Measurements from ENCODE around the gene ANKS1B. TPM values are rescaled to one million over a fixed set of nuclear protein-coding genes. Genes with fewer than 3 reads are reported as not detected.

The ANKS1B gene
- total RNA-seq, 4 donors from 2014 or later, result 1.5 to 5.5 (median 4.4) TPM

GRCh38 chr12:99746538-99746937, 238.2 kb downstream of the ANKS1B start:
- no peak for DNase-seq (ENCODE audit: low spot score in 2 of 2)
- intact Hi-C loops (cut with DNase I; ENCODE audit: low total_unique reads), result no loop called here
- TF ChIP-seq POLR2A (IDR thresholded peaks at IDR 0.05), result no peak
- TF ChIP-seq, protein P1, sequence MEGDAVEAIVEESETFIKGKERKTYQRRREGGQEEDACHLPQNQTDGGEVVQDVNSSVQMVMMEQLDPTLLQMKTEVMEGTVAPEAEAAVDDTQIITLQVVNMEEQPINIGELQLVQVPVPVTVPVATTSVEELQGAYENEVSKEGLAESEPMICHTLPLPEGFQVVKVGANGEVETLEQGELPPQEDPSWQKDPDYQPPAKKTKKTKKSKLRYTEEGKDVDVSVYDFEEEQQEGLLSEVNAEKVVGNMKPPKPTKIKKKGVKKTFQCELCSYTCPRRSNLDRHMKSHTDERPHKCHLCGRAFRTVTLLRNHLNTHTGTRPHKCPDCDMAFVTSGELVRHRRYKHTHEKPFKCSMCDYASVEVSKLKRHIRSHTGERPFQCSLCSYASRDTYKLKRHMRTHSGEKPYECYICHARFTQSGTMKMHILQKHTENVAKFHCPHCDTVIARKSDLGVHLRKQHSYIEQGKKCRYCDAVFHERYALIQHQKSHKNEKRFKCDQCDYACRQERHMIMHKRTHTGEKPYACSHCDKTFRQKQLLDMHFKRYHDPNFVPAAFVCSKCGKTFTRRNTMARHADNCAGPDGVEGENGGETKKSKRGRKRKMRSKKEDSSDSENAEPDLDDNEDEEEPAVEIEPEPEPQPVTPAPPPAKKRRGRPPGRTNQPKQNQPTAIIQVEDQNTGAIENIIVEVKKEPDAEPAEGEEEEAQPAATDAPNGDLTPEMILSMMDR (IDR thresholded peaks at IDR 0.05), result no peak
- H3K4me3 ChIP-seq (ENCODE audit: low read depth, poor library complexity, severe bottlenecking), result no peak overlapping the region

GRCh38 chr12:99745895-99746294, 238.8 kb downstream of the ANKS1B start:
- WGBS, 2 donors, result 66 to 69% methylated on average over 2 of the region's 2 CpGs
- H3K4me3 ChIP-seq (ENCODE audit: low read depth, poor library complexity, severe bottlenecking), result no peak overlapping the region
- intact Hi-C loops (cut with DNase I; ENCODE audit: low total_unique reads), result no loop called here
- TF ChIP-seq, protein P1 (IDR thresholded peaks at IDR 0.05), result no peak
- no peak for TF ChIP-seq POLR2A (IDR thresholded peaks at IDR 0.05)
- no peak for DNase-seq (ENCODE audit: low spot score in 2 of 2)

GRCh38 chr12:99745121-99745520, 239.6 kb downstream of the ANKS1B start:
- no peak for DNase-seq (ENCODE audit: low spot score in 2 of 2)
- no peak overlapping the region for H3K4me3 ChIP-seq (ENCODE audit: low read depth, poor library complexity, severe bottlenecking)
- intact Hi-C loops (cut with DNase I; ENCODE audit: low total_unique reads), result no loop called here
- WGBS, 2 donors, result 66 to 76% methylated on average over 1 of the region's 1 CpG
- TF ChIP-seq POLR2A (IDR thresholded peaks at IDR 0.05), result no peak
- TF ChIP-seq, protein P1 (IDR thresholded peaks at IDR 0.05), result no peak

DNA sequence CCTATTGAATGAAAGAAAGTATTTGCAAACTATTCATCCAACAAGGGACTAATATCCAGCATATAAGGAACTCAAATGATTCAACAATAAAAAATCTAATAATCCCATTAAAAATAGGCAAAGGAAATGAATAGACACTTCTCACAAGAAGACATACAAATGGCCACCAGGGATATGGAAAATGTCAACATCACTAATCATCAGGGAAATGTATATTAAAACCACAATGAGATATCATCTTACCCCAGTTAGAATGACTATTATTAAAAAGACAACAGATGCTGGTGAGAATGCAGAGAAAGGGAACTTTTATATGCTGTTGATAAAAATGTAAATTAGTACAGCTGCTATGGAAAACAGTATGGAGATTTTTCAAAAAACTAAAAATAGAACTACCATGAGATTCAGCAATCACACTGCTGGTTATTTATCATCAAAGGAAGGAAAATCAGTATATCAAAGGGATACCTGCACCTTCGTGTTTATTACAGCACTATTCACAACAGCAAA, 247.9 kb downstream of the ANKS1B start:
- 64 to 68% methylated on average over 1 of the region's 1 CpG for WGBS, 2 donors
- no peak overlapping the region for H3K4me3 ChIP-seq (ENCODE audit: low read depth, poor library complexity, severe bottlenecking)
- TF ChIP-seq POLR2A (IDR thresholded peaks at IDR 0.05), result no peak
- TF ChIP-seq, protein P1 (IDR thresholded peaks at IDR 0.05), result no peak
- intact Hi-C loops (cut with DNase I; ENCODE audit: low total_unique reads), result no loop called here
- DNase-seq (ENCODE audit: low spot score in 2 of 2), result no peak

DNA sequence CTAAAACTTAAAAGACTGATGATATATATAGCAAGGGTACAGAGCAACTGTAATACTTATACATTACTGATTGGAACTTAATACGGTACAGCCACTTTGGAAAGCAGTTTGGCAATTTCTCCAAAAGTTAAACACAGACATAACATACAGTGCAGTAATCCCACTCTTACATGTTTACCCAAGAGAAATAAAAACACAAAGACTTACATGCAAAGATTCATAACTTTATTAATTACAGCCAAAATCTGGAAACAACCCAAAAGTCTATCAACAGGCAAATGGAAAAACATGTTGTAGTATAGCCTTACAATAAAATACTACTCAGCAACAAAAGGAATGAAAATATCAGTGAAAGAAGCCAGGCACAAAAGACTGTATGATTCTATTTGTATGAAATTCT, 252.6 kb downstream of the ANKS1B start:
- WGBS, 2 donors, result 58 to 62% methylated on average over 1 of the region's 1 CpG
- TF ChIP-seq, protein P1 (IDR thresholded peaks at IDR 0.05), result no peak
- no peak for TF ChIP-seq POLR2A (IDR thresholded peaks at IDR 0.05)
- H3K4me3 ChIP-seq (ENCODE audit: low read depth, poor library complexity, severe bottlenecking), result no peak overlapping the region
- DNase-seq (ENCODE audit: low spot score in 2 of 2), result no peak
- intact Hi-C loops (cut with DNase I; ENCODE audit: low total_unique reads), result no loop called here
